Transverse colon (tissue), 4 donors: Measurements from ENCODE around the gene GRIP1.

Experiments used
- CTCF ChIP-seq, 5 experiments: fragments of 200-600 bp in 3 of 5; fragments of 450-650 bp in 2 of 5; sonication (generic) in 3 of 5; IDR thresholded peaks; 1 replicate in 2 of 5; 2 replicates in 3 of 5; pipeline ENCODE4 v1.5.1; 2016 to 2017; ENCODE audit warnings: antibody characterized with exemption in 5 of 5, inconsistent platforms in 3 of 5, mild to moderate bottlenecking in 2 of 5, moderate library complexity in 1 of 5
- EP300 ChIP-seq: sonication (generic); formaldehyde crosslinking; IDR thresholded peaks from one replicate; pipeline ENCODE4 v1.6.1; 2017; ENCODE audit warnings: antibody characterized with exemption, low read depth
- POLR2A ChIP-seq: fragments of 450-650 bp; IDR thresholded peaks from one replicate; pipeline ENCODE4 v1.6.1; 2016; ENCODE audit warnings: antibody characterized with exemption, mild to moderate bottlenecking, moderate library complexity
- POLR2AphosphoS5 ChIP-seq, 3 donors: sonication (generic); formaldehyde crosslinking; IDR thresholded peaks; one replicate each; pipeline ENCODE4 v1.6.1; 2016; ENCODE audit warnings: antibody characterized with exemption in 3 of 3

- TF ChIP-seq CTCF (IDR thresholded peaks at IDR 0.05) (no peak), POLR2A (no peak), EP300 (no peak), POLR2AphosphoS5 (IDR thresholded peaks at IDR 0.05) (no peak)
These were observed 164.3 kb downstream of the GRIP1 start for GRCh38 chr12:66514581-66514980.
